Vagina (tissue), 2 donors: Measurements from ENCODE around the gene ARVCF. TPM values are rescaled to one million over a fixed set of nuclear protein-coding genes. Genes with fewer than 3 reads are reported as not detected.
A peak's percentile ranks its signal among the peaks of the same experiment; 100 is the strongest.

Source experiments
- DNase-seq, 2 donors: peaks; one replicate each; pipeline ENCODE4 v3.0.0-alpha.2; 2017; ENCODE audit errors: extremely low spot score in 2 of 2
- H3K27ac ChIP-seq: fragments of 200-600 bp; sonication (generic); one replicate; pipeline ENCODE4 v1.5.1; 2019
- H3K27me3 ChIP-seq: fragments of 200-600 bp; sonication (generic); one replicate; pipeline ENCODE4 v1.5.1; 2019
- H3K36me3 ChIP-seq, 2 donors: fragments of 200-600 bp; sonication (generic); one replicate each; pipeline ENCODE4 v1.5.1; 2017 to 2019
- H3K4me1 ChIP-seq: fragments of 200-600 bp; sonication (generic); one replicate; pipeline ENCODE4 v1.5.1; 2019
- H3K4me3 ChIP-seq, 2 donors: fragments of 200-600 bp; sonication (generic); 1 replicate in 1 of 2; 2 replicates in 1 of 2; pipeline ENCODE4 v1.5.1; 2016 to 2019
- H3K9me3 ChIP-seq: fragments of 200-600 bp; sonication (generic); one replicate; pipeline ENCODE4 v1.5.1; 2019
- CTCF ChIP-seq, 3 experiments: fragments of 450-650 bp in 2 of 3; fragments of 200-600 bp in 1 of 3; sonication (generic) in 1 of 3; IDR thresholded peaks; one replicate each; pipeline ENCODE4 v1.5.1; 2017 to 2019; ENCODE audit warnings: antibody characterized with exemption in 3 of 3, mild to moderate bottlenecking in 2 of 3, moderate library complexity in 2 of 3
- POLR2A ChIP-seq, 2 donors: fragments of 450-650 bp; IDR thresholded peaks; one replicate each; pipeline ENCODE4 v1.6.1; 2017; ENCODE audit warnings: antibody characterized with exemption in 2 of 2, mild to moderate bottlenecking in 2 of 2, moderate library complexity in 2 of 2
- POLR2AphosphoS5 ChIP-seq, 2 donors: sonication (generic); formaldehyde crosslinking; IDR thresholded peaks; one replicate each; pipeline ENCODE4 v1.9.0; 2017; ENCODE audit warnings: antibody characterized with exemption in 2 of 2, mild to moderate bottlenecking in 2 of 2, low read depth in 1 of 2; ENCODE audit not compliant: insufficient read depth in 1 of 2
- intact Hi-C: fragments of 100-400 bp; cut with DNase I; formaldehyde crosslinking; loops from one replicate; pipeline ENCODE4 v1.15.1; 2023
- total RNA-seq: library from RNA; depleted of rRNA; stranded (reverse); fragments of >200 nt; gene quantifications from one replicate; pipeline ENCODE4 v1.2.3, GENCODE V29; 2016

Gene ARVCF
- total RNA-seq, 1 donor from 2014 or later = 10.8 TPM

- TF ChIP-seq CTCF (IDR thresholded peaks at IDR 0.05) (no peak), POLR2AphosphoS5 (IDR thresholded peaks at IDR 0.05; ENCODE audit: insufficient read depth in 1 of 2, low read depth in 1 of 2) (peak in 1 of 2 donors; percentile 19), POLR2A (IDR thresholded peaks at IDR 0.05) (no peak)
- intact Hi-C loops = no loop called here
- Histone ChIP-seq H3K27ac (peak overlapping the region; percentile 64), H3K36me3 (peaks cover 0 to 8% of the 10 kb centered on the region in 2 donors), H3K27me3 (no peaks in the 10 kb centered on the region), H3K9me3 (no peaks in the 10 kb centered on the region), H3K4me1 (peaks cover 62% of the 10 kb centered on the region), H3K4me3 (peak overlapping the region; percentile 25 to 26)
- no peak for DNase-seq
These were observed 57.5 kb downstream of the ARVCF start for GRCh38 chr22:19959043-19959586.

- Histone ChIP-seq H3K36me3 (no peaks in the 10 kb centered on the region), H3K27me3 (no peaks in the 10 kb centered on the region), H3K27ac (peak overlapping the region; percentile 64), H3K9me3 (no peaks in the 10 kb centered on the region), H3K4me3 (peak overlapping the region; percentile 25 to 26), H3K4me1 (peaks cover 68% of the 10 kb centered on the region)
- intact Hi-C loops = no loop called here
- DNase-seq = no peak
- TF ChIP-seq POLR2AphosphoS5 (IDR thresholded peaks at IDR 0.05; ENCODE audit: insufficient read depth in 1 of 2, low read depth in 1 of 2) = no peak
- no peak for TF ChIP-seq POLR2A (IDR thresholded peaks at IDR 0.05)
- no peak for TF ChIP-seq CTCF (IDR thresholded peaks at IDR 0.05)
These were observed 58.3 kb downstream of the ARVCF start for GRCh38 chr22:19958083-19959042.

GRCh38 chr22:19957445-19957844 lies 59.2 kb downstream of the ARVCF start:
- no peaks in the 10 kb centered on the region for H3K36me3 ChIP-seq
- no peak overlapping the region for H3K27ac ChIP-seq
- peaks cover 68% of the 10 kb centered on the region for H3K4me1 ChIP-seq
- H3K27me3 ChIP-seq = no peaks in the 10 kb centered on the region
- no peak for DNase-seq
- H3K4me3 ChIP-seq = no peak overlapping the region
- intact Hi-C loops = no loop called here
- no peak for TF ChIP-seq POLR2AphosphoS5 (IDR thresholded peaks at IDR 0.05; ENCODE audit: insufficient read depth in 1 of 2, low read depth in 1 of 2)
- TF ChIP-seq POLR2A (IDR thresholded peaks at IDR 0.05) = no peak
- no peak for TF ChIP-seq CTCF (IDR thresholded peaks at IDR 0.05)
- no peaks in the 10 kb centered on the region for H3K9me3 ChIP-seq

GRCh38 chr22:19955241-19956128 lies 61.1 kb downstream of the ARVCF start:
- intact Hi-C loops = no loop called here
- no peaks in the 10 kb centered on the region for H3K36me3 ChIP-seq
- no peaks in the 10 kb centered on the region for H3K27me3 ChIP-seq
- peaks cover 54% of the 10 kb centered on the region for H3K4me1 ChIP-seq
- H3K4me3 ChIP-seq = no peak overlapping the region
- no peak overlapping the region for H3K27ac ChIP-seq
- no peaks in the 10 kb centered on the region for H3K9me3 ChIP-seq
- no peak for DNase-seq
- no peak for TF ChIP-seq CTCF (IDR thresholded peaks at IDR 0.05)
- no peak for TF ChIP-seq POLR2A (IDR thresholded peaks at IDR 0.05)
- no peak for TF ChIP-seq POLR2AphosphoS5 (IDR thresholded peaks at IDR 0.05; ENCODE audit: insufficient read depth in 1 of 2, low read depth in 1 of 2)
